Measurements from ENCODE around the gene EEA1. TPM values are rescaled to one million over a fixed set of nuclear protein-coding genes. Genes with fewer than 3 reads are reported as not detected.
A peak's percentile ranks its signal among the peaks of the same experiment; 100 is the strongest.

EEA1 gene
- total RNA-seq, 1 donor from 2014 or later = 19.9 TPM

DNA sequence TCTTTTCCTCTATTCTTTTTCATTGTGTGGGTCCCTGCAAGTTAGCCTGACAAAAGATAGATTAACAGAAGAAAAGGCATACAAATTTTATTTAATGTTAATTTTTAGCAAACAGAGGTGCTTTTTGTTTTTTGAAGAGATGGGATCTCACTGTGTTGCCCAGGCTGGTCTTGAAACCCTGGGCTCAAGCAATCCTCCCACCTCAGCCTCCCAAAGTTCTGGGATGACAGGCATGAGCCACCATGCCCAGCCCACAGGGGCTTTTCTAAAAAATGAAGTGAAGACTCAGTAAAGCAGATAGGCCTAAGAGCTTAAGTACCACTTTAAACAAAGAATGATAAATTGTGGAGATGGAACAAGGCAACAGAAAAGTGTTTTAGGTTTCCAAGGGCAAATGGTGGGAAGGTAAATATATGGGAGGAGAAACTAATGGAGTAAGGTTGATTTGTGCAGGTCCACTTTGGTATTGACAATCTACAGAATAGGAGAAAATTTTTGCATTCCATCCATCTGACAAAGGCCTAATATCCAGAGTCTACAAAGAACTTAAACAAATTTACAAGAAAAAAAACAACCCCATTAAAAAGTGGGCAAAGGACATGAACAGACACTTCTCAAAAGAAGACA, 18.6 kb upstream of the EEA1 start:
- Mint-ChIP-seq H3K27me3 (ENCODE audit: low read depth) (no peaks in the 10 kb centered on the region), H3K36me3 (ENCODE audit: low read depth) (peaks cover 3% of the 10 kb centered on the region), H3K27ac (ENCODE audit: unreplicated experiment) (no peak overlapping the region), H3K4me3 (no peak overlapping the region), H3K9me3 (peaks cover 2% of the 10 kb centered on the region), H3K4me1 (no peaks in the 10 kb centered on the region)
- TF ChIP-seq CTCF (conservative IDR thresholded peaks at IDR 0.05) = no peak
- DNase-seq (ENCODE audit: low read depth, low spot score) = no peak

GRCh38 chr12:92945659-92946220, 16.6 kb upstream of the EEA1 start:
- H3K27me3 Mint-ChIP-seq (ENCODE audit: low read depth) = no peaks in the 10 kb centered on the region
- DNase-seq (ENCODE audit: low read depth, low spot score) = no peak
- no peak overlapping the region for H3K27ac Mint-ChIP-seq (ENCODE audit: unreplicated experiment)
- H3K9me3 Mint-ChIP-seq = peaks cover 2% of the 10 kb centered on the region
- TF ChIP-seq CTCF (conservative IDR thresholded peaks at IDR 0.05) = no peak
- no peak overlapping the region for H3K4me3 Mint-ChIP-seq
- H3K36me3 Mint-ChIP-seq (ENCODE audit: low read depth) = peaks cover 3% of the 10 kb centered on the region
- H3K4me1 Mint-ChIP-seq = no peaks in the 10 kb centered on the region

GRCh38 chr12:92943482-92944250, 14.6 kb upstream of the EEA1 start:
- peaks cover 2% of the 10 kb centered on the region for H3K9me3 Mint-ChIP-seq
- H3K4me3 Mint-ChIP-seq = no peak overlapping the region
- H3K27me3 Mint-ChIP-seq (ENCODE audit: low read depth) = no peaks in the 10 kb centered on the region
- TF ChIP-seq CTCF (conservative IDR thresholded peaks at IDR 0.05) = peak; percentile 29
- no peak for DNase-seq (ENCODE audit: low read depth, low spot score)
- H3K4me1 Mint-ChIP-seq = no peaks in the 10 kb centered on the region
- H3K36me3 Mint-ChIP-seq (ENCODE audit: low read depth) = peaks cover 3% of the 10 kb centered on the region
- H3K27ac Mint-ChIP-seq (ENCODE audit: unreplicated experiment) = no peak overlapping the region

GRCh38 chr12:92942905-92943304, 13.8 kb upstream of the EEA1 start:
- H3K9me3 Mint-ChIP-seq = peaks cover 2% of the 10 kb centered on the region
- H3K27me3 Mint-ChIP-seq (ENCODE audit: low read depth) = no peaks in the 10 kb centered on the region
- TF ChIP-seq CTCF (conservative IDR thresholded peaks at IDR 0.05) = no peak
- no peak overlapping the region for H3K4me3 Mint-ChIP-seq
- H3K36me3 Mint-ChIP-seq (ENCODE audit: low read depth) = peaks cover 3% of the 10 kb centered on the region
- H3K27ac Mint-ChIP-seq (ENCODE audit: unreplicated experiment) = no peak overlapping the region
- H3K4me1 Mint-ChIP-seq = no peaks in the 10 kb centered on the region
- no peak for DNase-seq (ENCODE audit: low read depth, low spot score)

DNA sequence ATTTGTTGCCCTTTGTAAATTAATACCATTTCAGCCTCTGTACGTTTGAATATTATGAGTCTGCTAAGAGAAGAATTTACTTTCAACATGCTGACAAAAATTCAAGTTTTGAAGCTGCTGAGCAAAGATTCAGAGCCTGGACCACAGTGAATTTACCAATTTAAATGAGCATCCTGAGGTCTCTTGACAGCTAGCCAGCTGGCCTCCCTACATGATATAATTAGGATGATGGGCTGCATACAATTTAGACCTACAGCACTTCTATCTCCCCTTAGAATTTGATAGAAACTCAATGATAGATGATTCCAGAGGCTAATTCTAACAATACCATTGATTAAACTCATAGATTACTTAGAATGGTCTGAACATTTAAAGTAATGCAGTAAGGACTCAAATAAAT, 10.0 kb upstream of the EEA1 start:
- Mint-ChIP-seq H3K36me3 (ENCODE audit: low read depth) (no peaks in the 10 kb centered on the region), H3K27me3 (ENCODE audit: low read depth) (no peaks in the 10 kb centered on the region), H3K9me3 (no peaks in the 10 kb centered on the region), H3K4me3 (no peak overlapping the region), H3K27ac (ENCODE audit: unreplicated experiment) (no peak overlapping the region), H3K4me1 (no peaks in the 10 kb centered on the region)
- no peak for TF ChIP-seq CTCF (conservative IDR thresholded peaks at IDR 0.05)
- DNase-seq (ENCODE audit: low read depth, low spot score) = no peak
